Measurements from ENCODE around the gene FBXO3. TPM values are rescaled to one million over a fixed set of nuclear protein-coding genes. Genes with fewer than 3 reads are reported as not detected.
"Not testable (repeated sequence)": the region's sequence is repeated elsewhere in the genome, so short reads cannot be mapped to it uniquely, and the experiment has no call there.

Gene FBXO3
- polyA plus RNA-seq, 3 donors, result 17.5 to 25.2 (median 21.4) TPM

- no peak overlapping the region for H3K27ac Mint-ChIP-seq
- Histone ChIP-seq H3K36me3 (replicated peaks in 1 of 2; ENCODE audit: control insufficient read depth in 1 of 2, insufficient read depth in 2 of 2, low read length in 2 of 2) (no peaks in the 10 kb centered on the region), H3K9me3 (replicated peaks in 1 of 2; ENCODE audit: control insufficient read depth in 1 of 2, insufficient read depth in 1 of 2, low read length in 2 of 2) (no peaks in the 10 kb centered on the region), H4K20me1 (ENCODE audit: insufficient read depth, low read length) (no peaks in the 10 kb centered on the region), H3K9ac (ENCODE audit: insufficient read depth, low read length, poor library complexity, severe bottlenecking) (no peak overlapping the region), H3K4me2 (replicated peaks; ENCODE audit: extremely low read depth, low read length, poor library complexity, severe bottlenecking) (no peak overlapping the region), H3K79me2 (ENCODE audit: insufficient read depth, low read length) (no peaks in the 10 kb centered on the region), H3K27ac (ENCODE audit: low read depth in 1 of 2, low read length in 2 of 2) (no peak overlapping the region), H3K27me3 (ENCODE audit: control insufficient read depth in 2 of 2, insufficient read depth in 2 of 2, low read length in 2 of 2) (peaks cover 10 to 19% of the 10 kb centered on the region in 2 donors), H3K4me1 (ENCODE audit: control insufficient read depth in 1 of 2, insufficient read depth in 2 of 2, low read length in 2 of 2) (peaks cover 3 to 4% of the 10 kb centered on the region in 2 donors), H2AFZ (ENCODE audit: insufficient read depth, low read depth, low read length, poor library complexity, severe bottlenecking) (no peak overlapping the region), H3K4me3 (replicated peaks in 1 of 3; ENCODE audit: low read depth in 2 of 3, low read length in 3 of 3) (no peak overlapping the region)
- peaks cover 5% of the 10 kb centered on the region for H3K4me1 Mint-ChIP-seq
- intact Hi-C loops (cut with micrococcal nuclease), result no loop called here
- H3K4me3 Mint-ChIP-seq, result no peak overlapping the region
- DNase-seq, result no peak
- H3K36me3 Mint-ChIP-seq, result no peaks in the 10 kb centered on the region
- no peak for TF ChIP-seq CTCF (IDR thresholded peaks at IDR 0.05)
- 93% methylated on average over 4 of the region's 4 CpGs for WGBS (ENCODE audit: insufficient coverage)
- H3K9me3 Mint-ChIP-seq, result peaks cover 0 to 7% (median 3%) of the 10 kb centered on the region in 7 donors
- peaks cover 7 to 18% (median 17%) of the 10 kb centered on the region in 3 donors for H3K27me3 Mint-ChIP-seq (ENCODE audit: low read depth in 3 of 3)
Observed at GRCh38 chr11:33790040-33790439, 15.7 kb upstream of the FBXO3 start.

- H3K4me2 ChIP-seq (replicated peaks; ENCODE audit: extremely low read depth, low read length, poor library complexity, severe bottlenecking); H3K79me2 ChIP-seq (ENCODE audit: insufficient read depth, low read length); H3K4me3 ChIP-seq (replicated peaks in 1 of 3; ENCODE audit: low read depth in 2 of 3, low read length in 3 of 3); H3K27ac Mint-ChIP-seq; H3K9me3 Mint-ChIP-seq; H3K36me3 ChIP-seq (replicated peaks in 1 of 2; ENCODE audit: control insufficient read depth in 1 of 2, insufficient read depth in 2 of 2, low read length in 2 of 2); H3K36me3 Mint-ChIP-seq; intact Hi-C loops (cut with micrococcal nuclease); H3K4me1 ChIP-seq (ENCODE audit: control insufficient read depth in 1 of 2, insufficient read depth in 2 of 2, low read length in 2 of 2); H2AFZ ChIP-seq (ENCODE audit: insufficient read depth, low read depth, low read length, poor library complexity, severe bottlenecking); H3K27ac ChIP-seq (ENCODE audit: low read depth in 1 of 2, low read length in 2 of 2); H3K4me3 Mint-ChIP-seq; H3K27me3 ChIP-seq (ENCODE audit: control insufficient read depth in 2 of 2, insufficient read depth in 2 of 2, low read length in 2 of 2); DNase-seq; H3K9ac ChIP-seq (ENCODE audit: insufficient read depth, low read length, poor library complexity, severe bottlenecking); H3K9me3 ChIP-seq (replicated peaks in 1 of 2; ENCODE audit: control insufficient read depth in 1 of 2, insufficient read depth in 1 of 2, low read length in 2 of 2); H4K20me1 ChIP-seq (ENCODE audit: insufficient read depth, low read length); H3K4me1 Mint-ChIP-seq: not testable (repeated sequence)
- WGBS (ENCODE audit: insufficient coverage), result 86% methylated on average over 2 of the region's 2 CpGs
- peaks cover 6 to 16% (median 12%) of the 10 kb centered on the region in 3 donors for H3K27me3 Mint-ChIP-seq (ENCODE audit: low read depth in 3 of 3)
Observed at GRCh38 chr11:33788095-33788494, 13.8 kb upstream of the FBXO3 start.
